ENCODE data around the gene ITGA2.
A peak's percentile ranks its signal among the peaks of the same experiment; 100 is the strongest.
"Not testable (repeated sequence)": the region's sequence is repeated elsewhere in the genome, so short reads cannot be mapped to it uniquely, and the experiment has no call there.

Gene ITGA2

GRCh38 chr5:52989025-52989780, at the start of gene ITGA2:
Gene ITGA2, plus strand, starts transcription at chr5:52989352. Its CDS starts 117 bp downstream, at chr5:52989469.
- peak; percentile 67 for DNase-seq

DNA sequence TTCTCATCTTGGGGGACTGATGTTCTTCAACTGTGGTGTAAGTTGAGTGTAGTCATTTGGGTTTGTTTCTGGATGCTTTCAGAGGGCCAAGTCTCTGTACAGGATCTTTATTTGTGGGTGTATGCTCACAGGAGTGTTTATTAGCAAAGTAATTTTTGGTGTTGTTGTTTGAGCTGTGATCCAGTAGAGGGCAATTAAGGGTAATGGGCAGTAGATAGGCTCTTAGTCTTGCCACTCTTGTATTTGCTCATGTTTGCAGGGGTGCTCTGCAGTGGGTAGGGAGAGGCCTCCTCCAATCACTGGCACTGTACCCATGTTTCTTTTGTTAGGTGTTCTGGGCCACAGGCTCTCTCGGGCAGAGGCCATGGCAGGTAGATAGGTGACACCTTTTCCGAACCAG, 45.9 kb upstream of the ITGA2 start:
- DNase-seq, result no peak

DNA sequence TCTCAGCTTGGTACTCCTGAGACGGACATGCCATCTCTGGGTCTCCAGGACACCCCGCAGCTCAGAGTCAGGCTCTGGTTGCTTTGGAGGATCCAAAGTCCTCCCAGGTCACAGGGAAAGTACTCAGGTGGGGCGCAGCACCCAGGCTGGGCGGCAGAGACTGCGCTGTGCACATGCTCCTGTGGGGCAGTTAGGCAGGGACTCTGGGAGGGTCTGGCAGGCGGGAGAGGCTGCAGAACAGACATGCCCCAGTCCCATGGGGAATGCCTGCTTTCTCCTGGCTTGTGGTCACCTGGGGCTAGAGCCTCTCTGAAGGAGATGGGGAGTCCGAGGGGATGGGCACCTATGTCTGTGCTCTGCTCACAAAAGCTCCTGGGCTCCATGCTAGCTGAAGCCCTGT, 45.3 kb upstream of the ITGA2 start:
- DNase-seq, result no peak

GRCh38 chr5:52945040-52945439, 44.1 kb upstream of the ITGA2 start:
- no peak for DNase-seq

- no peak for DNase-seq
These were observed 41.9 kb upstream of the ITGA2 start for GRCh38 chr5:52947208-52947607.

- no peak for DNase-seq
These were observed 41.3 kb upstream of the ITGA2 start for GRCh38 chr5:52947851-52948250.

- peak; percentile 73 for DNase-seq
These were observed 40.6 kb upstream of the ITGA2 start for GRCh38 chr5:52948418-52949076.

- no peak for DNase-seq
These were observed 38.5 kb upstream of the ITGA2 start for GRCh38 chr5:52950686-52951085.

- no peak for DNase-seq
These were observed 36.7 kb upstream of the ITGA2 start for GRCh38 chr5:52952483-52952882.

- no peak for DNase-seq
These were observed 33.1 kb upstream of the ITGA2 start for GRCh38 chr5:52956014-52956413.

GRCh38 chr5:52956915-52957747, 32.0 kb upstream of the ITGA2 start:
- no peak for DNase-seq

DNA sequence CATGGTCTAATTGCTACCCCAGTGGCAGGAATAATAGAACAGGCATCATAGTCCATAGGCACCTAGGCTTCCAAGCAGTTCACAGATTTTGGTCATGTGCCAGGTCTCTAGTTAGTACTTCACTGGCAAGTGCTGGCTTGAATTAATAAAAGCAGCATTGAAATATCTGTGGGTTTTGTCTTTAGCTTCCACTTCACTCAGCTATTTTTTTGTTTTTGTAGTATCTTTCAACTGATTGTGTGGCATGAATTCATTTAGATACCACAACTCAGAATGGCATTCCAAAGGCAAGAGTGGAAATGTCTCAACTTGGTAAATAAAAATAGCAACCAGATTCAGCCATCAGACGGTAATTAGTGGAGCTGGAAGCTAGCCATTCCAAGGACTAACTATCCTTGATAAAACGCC, 27.9 kb upstream of the ITGA2 start:
- peak; percentile 70 for DNase-seq

DNA sequence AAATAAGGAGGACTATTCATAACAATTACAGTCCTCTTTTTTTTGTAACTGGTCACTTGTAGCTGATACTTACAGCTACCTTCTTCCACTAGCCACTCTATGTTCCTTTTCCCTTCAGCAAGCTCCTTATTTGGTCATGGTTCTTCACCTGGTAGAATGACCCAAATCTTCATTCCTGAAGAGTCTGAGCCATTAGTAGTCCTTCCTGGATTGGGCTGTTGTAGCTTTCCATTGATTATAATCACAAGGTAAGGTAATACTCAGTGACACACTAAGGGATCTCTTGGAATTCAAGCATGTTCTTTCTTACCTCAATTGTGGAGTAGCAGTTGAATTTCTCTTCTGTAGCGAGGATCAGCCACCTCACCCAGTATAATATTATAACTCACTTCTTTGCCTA, 25.5 kb upstream of the ITGA2 start:
- no peak for DNase-seq

- DNase-seq, result no peak
These were observed 25.0 kb upstream of the ITGA2 start for GRCh38 chr5:52964138-52964537.

DNA sequence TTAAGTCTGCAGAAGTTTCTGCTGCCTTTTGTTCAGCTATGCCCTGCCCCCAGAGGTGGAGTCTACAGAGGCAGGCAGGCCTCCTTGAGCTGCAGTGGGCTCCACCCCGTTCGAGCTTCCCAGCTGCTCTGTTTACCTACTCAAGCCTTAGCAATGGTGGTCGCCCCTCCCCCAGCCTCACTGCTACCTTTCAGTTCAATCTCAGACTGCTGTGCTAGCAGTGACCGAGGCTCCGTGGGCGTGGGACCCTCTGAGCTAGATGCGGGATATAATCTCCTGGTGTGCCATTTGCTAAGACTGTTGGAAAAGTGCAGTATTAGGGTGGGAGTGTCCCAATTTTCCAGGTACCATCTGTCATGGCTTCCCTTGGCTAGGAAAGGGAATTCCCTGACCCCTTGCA, 13.0 kb upstream of the ITGA2 start:
- not testable (repeated sequence) for DNase-seq

GRCh38 chr5:52977264-52977897, 11.8 kb upstream of the ITGA2 start:
- no peak for DNase-seq

DNA sequence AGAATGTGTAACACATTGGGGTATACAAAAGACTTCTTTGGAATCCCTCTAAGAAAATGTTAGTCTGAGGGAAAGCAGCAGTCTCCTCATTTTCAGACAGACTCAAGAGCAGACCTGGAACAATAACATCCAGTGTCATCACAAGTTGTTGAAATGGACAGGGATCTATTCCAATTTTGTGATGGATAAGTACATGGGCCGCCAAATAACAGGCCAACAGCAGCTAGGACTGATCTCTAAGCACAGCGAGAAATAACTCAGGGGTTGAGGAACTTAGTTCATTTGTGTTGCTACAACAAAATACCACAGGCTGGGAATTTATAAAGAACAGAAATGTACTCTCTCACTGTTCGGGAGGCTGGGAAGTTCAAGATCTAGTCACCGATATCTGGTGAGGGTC, 7.6 kb upstream of the ITGA2 start:
- no peak for DNase-seq

DNA sequence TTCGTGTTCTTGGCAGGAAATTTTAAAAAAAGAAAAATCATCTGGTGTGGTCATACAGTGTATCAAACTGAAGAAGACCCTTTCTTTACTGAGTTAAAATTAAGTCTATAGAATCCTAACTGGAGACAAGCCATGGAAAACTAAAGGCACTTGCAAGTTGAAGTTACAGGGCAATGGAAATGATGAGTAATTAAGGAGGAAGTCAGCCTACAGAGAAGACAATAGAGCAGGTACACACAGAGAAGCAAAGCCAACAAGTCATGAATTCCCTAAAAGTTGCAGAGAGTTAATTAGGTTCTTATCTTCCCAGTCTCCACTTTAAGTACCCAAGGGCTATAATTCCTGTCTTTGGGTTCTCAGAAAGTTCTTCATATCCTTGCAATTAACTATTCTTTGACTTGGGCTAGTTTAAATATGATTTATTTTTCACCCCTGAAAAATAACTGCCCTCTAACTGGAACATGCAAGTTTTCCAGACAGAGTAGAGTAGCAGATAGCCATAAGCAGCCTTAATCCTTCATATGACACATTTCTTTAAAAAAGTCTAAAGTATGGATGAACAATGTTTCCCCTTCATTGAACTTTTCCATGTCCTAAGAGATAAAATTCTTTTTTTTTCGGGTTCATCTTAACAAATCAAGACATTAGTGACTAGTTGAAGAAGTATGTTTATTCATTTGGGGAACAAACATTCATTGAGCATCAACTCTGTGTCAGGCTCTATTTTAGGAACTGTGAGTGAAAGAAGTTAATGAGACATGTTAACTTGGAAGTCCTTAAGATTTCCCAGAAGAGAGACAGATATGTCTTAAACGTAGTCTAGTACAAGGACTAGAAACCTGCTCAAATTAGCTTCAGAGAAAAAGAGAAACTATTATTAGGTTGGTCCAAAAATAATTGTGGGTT, 5.2 kb upstream of the ITGA2 start:
- no peak for DNase-seq

DNA sequence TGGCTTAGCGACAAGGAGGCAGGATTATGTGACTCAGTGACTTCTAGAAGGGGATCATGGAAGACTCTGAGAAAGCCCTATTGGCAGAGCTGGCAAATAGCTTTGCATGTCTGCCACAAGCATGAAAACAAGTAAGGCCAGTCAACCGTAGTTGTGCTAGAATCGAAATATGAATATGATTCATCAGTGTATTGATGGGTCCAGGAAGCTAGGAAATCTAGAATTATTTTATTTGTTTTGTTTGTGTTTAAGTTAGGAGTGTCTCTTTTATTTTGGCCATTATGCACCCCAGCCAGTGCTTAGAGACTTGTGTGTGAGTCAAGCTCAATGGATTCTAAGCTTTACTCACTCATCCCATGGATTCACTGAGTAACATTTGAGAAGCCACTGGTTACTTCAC, 3.8 kb upstream of the ITGA2 start:
- no peak for DNase-seq

DNA sequence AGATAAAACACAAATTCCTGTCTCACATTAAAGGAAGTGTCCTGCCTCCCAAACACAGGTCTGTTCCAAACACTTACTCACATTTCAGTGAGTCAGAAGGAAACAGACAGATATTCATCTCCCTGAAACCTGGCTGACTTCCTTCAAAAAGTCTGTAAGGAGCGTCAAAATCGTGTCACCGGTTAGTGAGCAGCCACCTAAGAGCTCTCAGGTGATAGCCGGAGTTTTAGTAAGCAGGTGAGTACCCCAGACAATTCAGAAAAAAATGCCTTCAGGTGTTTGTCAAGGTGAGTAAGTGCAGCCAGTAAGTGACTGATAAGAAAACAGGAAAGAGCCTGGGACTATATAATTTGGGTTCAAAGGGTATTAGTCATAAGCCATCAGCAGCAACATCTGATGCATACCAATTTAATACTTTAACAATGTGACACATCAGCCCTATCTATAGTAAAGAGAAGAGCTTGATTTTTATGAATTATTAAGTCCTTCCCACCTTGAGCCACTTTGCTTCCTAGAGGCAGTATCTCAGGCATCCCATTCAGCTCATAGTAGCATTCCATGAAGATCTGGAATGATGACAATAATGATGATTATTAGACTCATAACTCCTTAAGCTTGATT, 1.3 kb upstream of the ITGA2 start:
- no peak for DNase-seq

DNA sequence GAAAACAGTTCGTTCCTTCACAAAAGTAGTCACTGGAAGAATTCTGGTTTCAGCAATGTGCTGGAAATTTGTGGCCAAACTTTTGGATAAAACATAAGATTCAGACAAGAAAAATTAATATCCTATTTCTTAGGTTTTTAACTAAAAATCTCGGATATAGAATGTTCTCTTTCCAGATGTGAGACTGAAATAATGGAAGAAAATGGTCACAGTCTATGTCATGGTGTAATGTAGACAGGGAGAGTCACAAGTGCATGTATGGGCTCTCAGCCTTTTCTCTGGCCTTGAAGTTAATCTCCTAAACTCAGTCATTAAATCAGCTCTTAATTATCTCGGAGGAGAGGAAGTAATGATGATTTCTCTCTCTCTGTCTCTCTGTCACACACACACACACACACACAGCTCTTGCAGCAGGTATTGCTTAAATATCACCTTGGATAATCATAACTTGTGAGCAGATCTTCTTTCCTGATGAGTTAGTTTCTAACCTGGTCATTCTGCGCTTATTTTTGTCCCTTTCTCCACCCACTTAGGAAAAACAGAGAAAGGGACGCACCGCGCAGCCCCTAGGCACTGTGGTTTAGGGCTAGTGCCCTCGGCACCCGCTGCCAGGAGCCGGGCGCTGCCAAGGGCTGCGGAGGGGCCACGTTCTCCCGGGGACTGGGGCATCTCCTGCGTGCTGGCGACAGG, 672 bp upstream of the ITGA2 start:
- no peak for DNase-seq
